SJCRH30 (cell line): ENCODE results near the gene SIGLEC9. TPM values are rescaled to one million over a fixed set of nuclear protein-coding genes. Genes with fewer than 3 reads are reported as not detected.

Experiments
- DNase-seq, 2 experiments: peaks; one replicate each; pipeline ENCODE4 v3.0.0-alpha.2; 2015 to 2020
- H3K27ac ChIP-seq: fragments of 250-450 bp; sonication (Bioruptor Pico); 2 replicates; pipeline ENCODE4 v1.5.1; 2020; ENCODE audit warnings: mild to moderate bottlenecking, moderate library complexity
- H3K27me3 ChIP-seq: fragments of 250-450 bp; sonication (Bioruptor Pico); 2 replicates; pipeline ENCODE4 v1.5.1; 2020; ENCODE audit warnings: mild to moderate bottlenecking, moderate library complexity
- H3K36me3 ChIP-seq: fragments of 250-450 bp; sonication (Bioruptor Pico); 2 replicates; pipeline ENCODE4 v1.5.1; 2020; ENCODE audit warnings: mild to moderate bottlenecking, moderate library complexity
- H3K4me1 ChIP-seq: fragments of 250-450 bp; sonication (Bioruptor Pico); 2 replicates; pipeline ENCODE4 v1.5.1; 2020; ENCODE audit warnings: mild to moderate bottlenecking, moderate library complexity
- H3K4me3 ChIP-seq: fragments of 250-450 bp; sonication (Bioruptor Pico); 2 replicates; pipeline ENCODE4 v1.5.1; 2020; ENCODE audit warnings: mild to moderate bottlenecking, moderate library complexity
- H3K9me3 ChIP-seq: fragments of 250-450 bp; sonication (Bioruptor Pico); replicated peaks from 2 replicates; pipeline ENCODE4 v1.5.1; 2020; ENCODE audit warnings: mild to moderate bottlenecking, moderate library complexity
- total RNA-seq: library from RNA; depleted of rRNA; stranded (reverse); fragments of >200 nt; shearing (Covaris generic); gene quantifications from 2 replicates; pipeline ENCODE4 v1.2.3, GENCODE V29; 2014

The SIGLEC9 gene
- total RNA-seq, 1 experiment from 2014 or later, result not detected

DNA sequence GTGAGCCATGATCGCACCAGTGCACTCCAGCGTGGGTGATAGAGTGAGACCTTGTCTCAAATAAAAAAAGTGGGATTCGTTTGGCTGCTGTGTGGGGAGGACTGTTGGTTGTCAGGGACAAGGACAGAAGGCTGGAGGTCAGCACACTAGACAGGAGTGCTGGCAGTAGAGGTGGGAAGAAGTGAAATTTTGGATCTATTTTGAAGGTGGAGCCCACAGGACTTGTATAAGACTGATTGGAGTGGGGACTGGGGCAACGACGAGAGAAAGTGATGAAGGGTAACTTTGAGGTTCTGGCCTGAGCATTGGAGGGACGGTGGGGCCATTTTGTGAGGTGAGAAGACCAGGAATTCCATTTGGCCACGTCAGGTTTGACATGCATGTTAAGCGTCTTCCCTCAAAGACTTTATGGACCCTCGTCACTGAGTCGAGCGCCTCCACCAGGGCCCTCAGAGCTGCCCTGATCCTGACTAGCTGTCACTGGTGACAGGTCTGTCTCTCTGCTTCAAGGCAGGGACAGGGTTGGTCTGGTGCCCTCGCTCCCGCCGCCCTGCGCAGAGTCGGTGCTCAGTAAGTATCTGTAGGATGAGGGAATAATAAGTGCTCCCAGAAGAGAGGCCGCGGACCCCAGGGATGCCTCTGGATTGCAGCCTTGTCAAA, 17.2 kb upstream of the SIGLEC9 start:
- H3K4me3 ChIP-seq, result peak overlapping the region; percentile 87
- H3K36me3 ChIP-seq, result 0 out of 2 replicates have a peak, but pooled peaks cover 4% of the 10 kb centered on the region
- H3K27ac ChIP-seq, result peak overlapping the region; percentile 78
- no peaks in the 10 kb centered on the region for H3K9me3 ChIP-seq
- H3K27me3 ChIP-seq, result no peaks in the 10 kb centered on the region; the same call in 1 of the 2 replicates
- no peaks in the 10 kb centered on the region for H3K4me1 ChIP-seq
- peak; percentile 26 to 35 for DNase-seq

- no peaks in the 10 kb centered on the region for H3K9me3 ChIP-seq
- no peaks in the 10 kb centered on the region for H3K4me1 ChIP-seq
- peaks cover 3% of the 10 kb centered on the region; the same call in 1 of the 2 replicates for H3K27me3 ChIP-seq
- peak within 1 kb of the TSS; percentile 78 for H3K27ac ChIP-seq
- H3K4me3 ChIP-seq, result peak within 1 kb of the TSS; percentile 87
- DNase-seq, result peak; percentile 98
- no peaks in the 10 kb centered on the region for H3K36me3 ChIP-seq
These were observed 16.5 kb upstream of the SIGLEC9 start, which contains the start of gene CTU1 for GRCh38 chr19:51108066-51108804. CTU1 (minus strand) TSS chr19:51108409; CDS start chr19:51104569, 3,840 bp downstream.

- Histone ChIP-seq H3K36me3 (no peaks in the 10 kb centered on the region), H3K27me3 (peaks cover 6% of the 10 kb centered on the region; the same call in 1 of the 2 replicates), H3K27ac (no peak overlapping the region), H3K4me1 (no peaks in the 10 kb centered on the region), H3K4me3 (peak overlapping the region; percentile 87), H3K9me3 (no peaks in the 10 kb centered on the region)
- DNase-seq, result no peak
These were observed 15.9 kb upstream of the SIGLEC9 start for GRCh38 chr19:51108805-51109146.

DNA sequence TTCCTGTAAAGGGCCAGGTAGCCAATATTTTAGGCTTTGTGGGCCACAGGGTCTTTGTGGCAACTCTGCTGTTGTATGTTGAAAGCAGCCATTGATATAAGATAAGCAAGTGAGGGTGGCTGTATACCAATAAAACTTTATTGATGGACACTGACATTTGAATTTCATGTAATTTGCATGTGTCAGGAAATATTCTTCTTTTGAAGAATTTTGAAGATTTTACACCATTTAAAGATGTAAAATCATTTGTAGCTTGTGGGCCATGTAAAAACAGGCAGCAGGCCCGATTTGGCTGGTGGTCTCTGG, 14.1 kb upstream of the SIGLEC9 start:
- Histone ChIP-seq H3K9me3 (no peaks in the 10 kb centered on the region), H3K36me3 (no peaks in the 10 kb centered on the region), H3K4me3 (no peak overlapping the region), H3K27ac (no peak overlapping the region), H3K27me3 (peaks cover 11% of the 10 kb centered on the region; the same call in 1 of the 2 replicates), H3K4me1 (no peaks in the 10 kb centered on the region)
- DNase-seq, result no peak

DNA sequence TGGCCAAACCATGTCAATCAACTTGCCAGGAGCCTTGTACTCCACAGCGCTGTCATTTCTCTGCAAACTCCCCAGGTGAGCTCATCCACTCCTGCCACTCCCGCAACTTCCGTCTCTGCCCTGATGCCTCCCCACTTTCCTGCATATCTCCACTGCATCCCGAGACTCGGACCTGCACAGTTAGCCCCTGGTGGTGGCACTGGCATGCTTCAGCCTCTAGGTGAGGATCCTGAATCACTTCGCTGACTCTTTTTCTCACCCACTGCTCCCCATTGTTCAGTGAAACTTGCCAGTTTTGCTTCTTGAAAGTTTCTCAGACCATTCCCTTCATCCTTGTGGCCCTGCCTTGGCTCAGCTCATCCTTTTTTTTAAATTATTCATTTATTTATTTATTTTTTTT, 13.1 kb upstream of the SIGLEC9 start:
- H3K27ac ChIP-seq, result no peak overlapping the region
- no peak overlapping the region for H3K4me3 ChIP-seq
- H3K4me1 ChIP-seq, result no peaks in the 10 kb centered on the region
- no peaks in the 10 kb centered on the region for H3K36me3 ChIP-seq
- peaks cover 16% of the 10 kb centered on the region; the same call in 1 of the 2 replicates for H3K27me3 ChIP-seq
- no peak for DNase-seq
- H3K9me3 ChIP-seq, result no peaks in the 10 kb centered on the region

GRCh38 chr19:51114087-51114729, 10.5 kb upstream of the SIGLEC9 start:
- H3K4me1 ChIP-seq, result no peaks in the 10 kb centered on the region
- no peaks in the 10 kb centered on the region for H3K36me3 ChIP-seq
- peaks cover 16% of the 10 kb centered on the region; the same call in 1 of the 2 replicates for H3K27me3 ChIP-seq
- no peak for DNase-seq
- no peak overlapping the region for H3K27ac ChIP-seq
- no peak overlapping the region for H3K4me3 ChIP-seq
- no peaks in the 10 kb centered on the region for H3K9me3 ChIP-seq

GRCh38 chr19:51116736-51117286, 7.9 kb upstream of the SIGLEC9 start:
- Histone ChIP-seq H3K4me3 (no peak overlapping the region), H3K36me3 (no peaks in the 10 kb centered on the region), H3K4me1 (no peaks in the 10 kb centered on the region), H3K27ac (no peak overlapping the region), H3K27me3 (peaks cover 22% of the 10 kb centered on the region; the same call in 1 of the 2 replicates), H3K9me3 (no peaks in the 10 kb centered on the region)
- no peak for DNase-seq

- Histone ChIP-seq H3K9me3 (no peaks in the 10 kb centered on the region), H3K27ac (no peak overlapping the region), H3K4me3 (no peak overlapping the region), H3K4me1 (no peaks in the 10 kb centered on the region), H3K36me3 (no peaks in the 10 kb centered on the region), H3K27me3 (peaks cover 16% of the 10 kb centered on the region; the same call in 1 of the 2 replicates)
- DNase-seq, result no peak
These were observed 5.6 kb upstream of the SIGLEC9 start for GRCh38 chr19:51119101-51119500.

DNA sequence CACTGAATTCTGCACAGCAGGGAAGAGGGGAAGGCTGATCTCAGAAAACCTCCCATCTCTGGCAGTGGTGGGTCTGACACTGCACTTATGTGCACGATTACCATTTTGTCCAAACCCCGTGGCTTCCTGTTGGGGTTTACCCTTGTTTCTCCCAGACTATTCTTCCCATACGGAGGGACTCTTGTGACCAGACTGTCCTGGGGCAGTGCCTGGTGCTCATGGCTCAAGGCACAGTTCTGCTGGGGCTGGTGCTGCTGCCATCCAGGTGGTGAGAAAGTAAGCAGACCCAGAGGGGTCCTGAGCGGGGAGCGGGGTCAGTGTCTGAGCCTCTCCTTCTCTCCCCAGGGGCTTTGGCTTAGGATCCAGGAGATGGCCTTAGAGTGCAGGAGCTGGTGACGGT, 5.1 kb upstream of the SIGLEC9 start:
- DNase-seq, result no peak
- no peaks in the 10 kb centered on the region for H3K4me1 ChIP-seq
- no peak overlapping the region for H3K4me3 ChIP-seq
- no peaks in the 10 kb centered on the region for H3K36me3 ChIP-seq
- H3K9me3 ChIP-seq, result no peaks in the 10 kb centered on the region
- no peak overlapping the region for H3K27ac ChIP-seq
- peaks cover 16% of the 10 kb centered on the region; the same call in 1 of the 2 replicates for H3K27me3 ChIP-seq

DNA sequence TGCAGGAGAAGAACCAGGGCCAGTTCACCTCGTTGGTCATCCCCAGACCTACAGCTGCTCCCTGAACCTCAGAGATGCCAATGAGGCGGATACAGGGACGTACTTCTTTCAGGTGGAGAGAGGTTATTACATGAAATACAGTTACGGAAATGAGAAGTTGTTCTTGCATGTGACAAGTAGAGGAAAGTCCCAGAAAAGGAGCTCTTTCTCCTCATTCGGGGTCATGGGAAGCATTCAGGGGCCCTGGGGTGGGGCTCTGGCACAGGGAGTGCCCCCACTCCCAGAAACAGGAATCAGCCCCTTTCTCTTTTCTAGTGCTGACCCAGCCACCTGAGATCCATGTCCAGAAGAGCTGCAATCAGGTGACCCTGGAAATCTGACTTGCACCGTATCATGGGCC, 4.5 kb upstream of the SIGLEC9 start:
- Histone ChIP-seq H3K27me3 (peaks cover 16% of the 10 kb centered on the region; the same call in 1 of the 2 replicates), H3K27ac (no peak overlapping the region), H3K9me3 (no peaks in the 10 kb centered on the region), H3K4me3 (no peak overlapping the region), H3K36me3 (no peaks in the 10 kb centered on the region), H3K4me1 (no peaks in the 10 kb centered on the region)
- DNase-seq, result no peak

- Histone ChIP-seq H3K4me3 (no peak overlapping the region), H3K9me3 (no peaks in the 10 kb centered on the region), H3K36me3 (no peaks in the 10 kb centered on the region), H3K4me1 (no peaks in the 10 kb centered on the region), H3K27me3 (peaks cover 7% of the 10 kb centered on the region; the same call in 1 of the 2 replicates), H3K27ac (no peak overlapping the region)
- no peak for DNase-seq
These were observed 3.4 kb upstream of the SIGLEC9 start for GRCh38 chr19:51121257-51121656.

GRCh38 chr19:51122112-51122981, 2.4 kb upstream of the SIGLEC9 start:
- peaks cover 15% of the 10 kb centered on the region; the same call in 1 of the 2 replicates for H3K27me3 ChIP-seq
- no peak overlapping the region for H3K4me3 ChIP-seq
- H3K9me3 ChIP-seq, result no peaks in the 10 kb centered on the region
- H3K27ac ChIP-seq, result no peak overlapping the region
- no peaks in the 10 kb centered on the region for H3K4me1 ChIP-seq
- H3K36me3 ChIP-seq, result no peaks in the 10 kb centered on the region
- no peak for DNase-seq

DNA sequence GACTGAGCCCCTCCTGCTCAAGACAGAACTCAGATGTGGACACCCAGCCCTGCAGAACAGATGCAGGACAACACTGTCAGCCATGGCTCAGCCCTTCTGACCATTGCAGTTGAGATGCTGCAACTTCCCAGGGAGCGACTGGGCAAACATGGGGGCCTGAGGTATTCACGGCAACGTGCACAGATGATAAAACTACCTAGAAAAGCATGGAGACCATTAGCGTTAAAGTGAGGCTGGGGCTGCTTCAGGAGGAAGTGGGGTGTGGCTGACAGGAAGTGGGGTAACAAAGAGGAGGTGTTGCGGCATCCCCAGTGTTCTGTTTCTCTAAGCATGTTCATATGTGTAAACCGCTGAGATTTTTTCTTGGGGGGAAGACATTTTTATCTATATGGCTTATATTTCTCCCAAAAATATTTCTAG, 1.3 kb upstream of the SIGLEC9 start:
- no peak for DNase-seq
- H3K4me1 ChIP-seq, result no peaks in the 10 kb centered on the region
- H3K9me3 ChIP-seq, result no peaks in the 10 kb centered on the region
- H3K27me3 ChIP-seq, result peaks cover 16% of the 10 kb centered on the region; the same call in 1 of the 2 replicates
- no peaks in the 10 kb centered on the region for H3K36me3 ChIP-seq
- no peak overlapping the region for H3K27ac ChIP-seq
- H3K4me3 ChIP-seq, result no peak overlapping the region

GRCh38 chr19:51123802-51124201, 904 bp upstream of the SIGLEC9 start:
- H3K4me1 ChIP-seq, result 0 out of 2 replicates have a peak, but pooled peaks cover 2% of the 10 kb centered on the region
- no peaks in the 10 kb centered on the region for H3K9me3 ChIP-seq
- DNase-seq, result no peak
- H3K4me3 ChIP-seq, result no peak overlapping the region
- H3K27me3 ChIP-seq, result peaks cover 19% of the 10 kb centered on the region; the same call in 1 of the 2 replicates
- H3K36me3 ChIP-seq, result no peaks in the 10 kb centered on the region
- H3K27ac ChIP-seq, result no peak overlapping the region
